ENCODE data around the gene UGT1A8. TPM values are rescaled to one million over a fixed set of nuclear protein-coding genes. Genes with fewer than 3 reads are reported as not detected.
"Not testable (repeated sequence)": the region's sequence is repeated elsewhere in the genome, so short reads cannot be mapped to it uniquely, and the experiment has no call there.

Gene UGT1A8
- total and polyA plus RNA-seq, 7 donors = 1.8 to 8.8 (median 7.4) TPM; not detected in 4

DNA sequence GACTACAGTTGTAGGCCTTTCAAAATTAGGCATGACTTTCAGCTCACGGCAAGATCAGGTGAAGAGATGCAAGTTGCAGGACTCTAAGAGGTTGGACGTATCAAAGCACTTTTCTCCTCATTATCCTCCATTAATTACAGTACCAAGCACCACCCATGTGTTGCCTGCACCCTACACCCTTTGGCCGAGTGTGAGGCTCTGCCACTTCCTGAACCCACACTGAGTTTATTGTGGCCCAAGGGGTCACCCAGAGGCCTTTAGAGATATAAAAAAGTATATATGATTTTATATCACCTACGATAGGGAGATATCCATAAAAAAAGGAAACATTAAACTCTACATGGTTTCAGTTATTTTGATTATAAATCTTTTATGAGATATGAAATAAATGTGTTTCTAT is 2.8 kb downstream of the UGT1A8 start:
- 24 to 69% methylated on average over 4 of the region's 4 CpGs for WGBS, 2 donors
- Histone ChIP-seq H3K27me3 (no peaks in the 10 kb centered on the region), H3K27ac (no peak overlapping the region), H3K9me3 (no peaks in the 10 kb centered on the region), H3K36me3 (no peaks in the 10 kb centered on the region), H3K4me3 (no peak overlapping the region), H3K4me1 (no peaks in the 10 kb centered on the region)
- TF ChIP-seq POLR2AphosphoS5 (IDR thresholded peaks at IDR 0.05) (no peak), POLR2A (IDR thresholded peaks at IDR 0.05) (no peak), EP300 (IDR thresholded peaks at IDR 0.05) (no peak)
- TF ChIP-seq, protein P1, sequence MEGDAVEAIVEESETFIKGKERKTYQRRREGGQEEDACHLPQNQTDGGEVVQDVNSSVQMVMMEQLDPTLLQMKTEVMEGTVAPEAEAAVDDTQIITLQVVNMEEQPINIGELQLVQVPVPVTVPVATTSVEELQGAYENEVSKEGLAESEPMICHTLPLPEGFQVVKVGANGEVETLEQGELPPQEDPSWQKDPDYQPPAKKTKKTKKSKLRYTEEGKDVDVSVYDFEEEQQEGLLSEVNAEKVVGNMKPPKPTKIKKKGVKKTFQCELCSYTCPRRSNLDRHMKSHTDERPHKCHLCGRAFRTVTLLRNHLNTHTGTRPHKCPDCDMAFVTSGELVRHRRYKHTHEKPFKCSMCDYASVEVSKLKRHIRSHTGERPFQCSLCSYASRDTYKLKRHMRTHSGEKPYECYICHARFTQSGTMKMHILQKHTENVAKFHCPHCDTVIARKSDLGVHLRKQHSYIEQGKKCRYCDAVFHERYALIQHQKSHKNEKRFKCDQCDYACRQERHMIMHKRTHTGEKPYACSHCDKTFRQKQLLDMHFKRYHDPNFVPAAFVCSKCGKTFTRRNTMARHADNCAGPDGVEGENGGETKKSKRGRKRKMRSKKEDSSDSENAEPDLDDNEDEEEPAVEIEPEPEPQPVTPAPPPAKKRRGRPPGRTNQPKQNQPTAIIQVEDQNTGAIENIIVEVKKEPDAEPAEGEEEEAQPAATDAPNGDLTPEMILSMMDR (IDR thresholded peaks at IDR 0.05) = no peak
- intact Hi-C loops (cut with DNase I) = no loop called here
- no peak for DNase-seq

DNA sequence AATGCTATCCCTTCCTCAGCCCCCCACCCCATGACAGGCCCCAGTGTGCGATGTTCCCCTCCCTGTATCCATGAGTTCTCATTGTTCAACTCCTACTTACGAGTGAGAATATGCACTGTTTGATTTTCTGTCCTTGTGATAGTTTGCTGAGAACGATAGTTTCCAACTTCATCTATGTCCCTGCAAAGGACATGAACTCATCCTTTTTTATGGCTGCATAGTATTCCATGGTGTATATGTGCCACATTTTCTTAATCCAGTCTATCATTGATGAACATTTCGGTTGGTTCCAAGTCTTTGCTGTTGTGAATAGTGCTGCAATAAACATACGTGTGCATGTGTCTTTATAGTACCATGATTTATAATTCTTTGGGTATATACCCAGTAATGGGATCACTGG is 4.4 kb downstream of the UGT1A8 start:
- H3K4me1 ChIP-seq; intact Hi-C loops (cut with DNase I); H3K9me3 ChIP-seq; DNase-seq; H3K36me3 ChIP-seq; H3K4me3 ChIP-seq; H3K27ac ChIP-seq; H3K27me3 ChIP-seq: not testable (repeated sequence)
- 93 to 95% methylated on average over 5 of the region's 5 CpGs for WGBS, 2 donors

- no peaks in the 10 kb centered on the region for H3K4me1 ChIP-seq
- H3K27me3 ChIP-seq = no peaks in the 10 kb centered on the region
- peaks cover 0 to 7% (median 2%) of the 10 kb centered on the region in 4 donors for H3K9me3 ChIP-seq
- DNase-seq = no peak
- H3K4me3 ChIP-seq = no peak overlapping the region
- no peak for TF ChIP-seq POLR2A (IDR thresholded peaks at IDR 0.05)
- TF ChIP-seq POLR2AphosphoS5 (IDR thresholded peaks at IDR 0.05) = no peak
- TF ChIP-seq EP300 (IDR thresholded peaks at IDR 0.05) = no peak
- TF ChIP-seq, protein P1 (IDR thresholded peaks at IDR 0.05) = no peak
- H3K36me3 ChIP-seq = no peaks in the 10 kb centered on the region
- WGBS, 2 donors = 70 to 80% methylated on average over 5 of the region's 5 CpGs
- intact Hi-C loops (cut with DNase I) = no loop called here
- H3K27ac ChIP-seq = no peak overlapping the region
These were observed 10.0 kb downstream of the UGT1A8 start for GRCh38 chr2:233627331-233628025.

GRCh38 chr2:233636306-233636705 is 18.9 kb downstream of the UGT1A8 start, which contains the start of gene UGT1A10:
TSS of gene UGT1A10 (plus strand) at chr2:233636448. CDS start at chr2:233636523, 75 bp downstream.
- H3K27me3 ChIP-seq; H3K4me1 ChIP-seq; H3K36me3 ChIP-seq; H3K27ac ChIP-seq; H3K9me3 ChIP-seq; intact Hi-C loops (cut with DNase I); DNase-seq; H3K4me3 ChIP-seq: not testable (repeated sequence)
- 19 to 72% methylated on average over 10 of the region's 10 CpGs for WGBS, 2 donors

DNA sequence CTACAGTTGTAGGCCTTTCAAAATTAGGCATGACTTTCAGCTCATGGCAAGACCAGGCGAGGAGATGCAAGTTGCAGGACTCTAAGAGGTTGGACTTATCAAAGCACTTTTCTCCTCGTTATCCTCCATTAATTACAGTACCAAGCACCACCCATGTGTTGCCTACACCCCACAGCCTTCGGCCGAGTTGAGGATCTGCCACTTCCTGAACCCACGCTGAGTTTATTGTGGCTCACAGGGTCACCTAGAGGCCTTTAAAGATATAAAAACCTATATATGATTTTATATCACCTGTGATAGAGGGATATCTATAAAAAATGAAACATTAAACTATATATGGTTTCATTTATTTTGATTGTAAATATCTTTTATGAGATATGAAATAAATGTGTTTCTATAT is 21.4 kb downstream of the UGT1A8 start:
- Histone ChIP-seq H3K27me3 (no peaks in the 10 kb centered on the region), H3K4me3 (no peak overlapping the region), H3K4me1 (no peaks in the 10 kb centered on the region), H3K9me3 (no peaks in the 10 kb centered on the region), H3K27ac (no peak overlapping the region), H3K36me3 (no peaks in the 10 kb centered on the region)
- 11 to 48% methylated on average over 5 of the region's 5 CpGs for WGBS, 2 donors
- TF ChIP-seq POLR2A (IDR thresholded peaks at IDR 0.05) (no peak), POLR2AphosphoS5 (IDR thresholded peaks at IDR 0.05) (no peak), EP300 (IDR thresholded peaks at IDR 0.05) (no peak)
- TF ChIP-seq, protein P1 (IDR thresholded peaks at IDR 0.05) = no peak
- intact Hi-C loops (cut with DNase I) = no loop called here
- no peak for DNase-seq

- Histone ChIP-seq H3K27ac (no peak overlapping the region), H3K4me3 (no peak overlapping the region), H3K36me3 (no peaks in the 10 kb centered on the region), H3K27me3 (no peaks in the 10 kb centered on the region), H3K9me3 (peaks cover 0 to 1% (median 0%) of the 10 kb centered on the region in 4 donors), H3K4me1 (no peaks in the 10 kb centered on the region)
- no peak for DNase-seq
- TF ChIP-seq POLR2AphosphoS5 (IDR thresholded peaks at IDR 0.05) = no peak
- TF ChIP-seq, protein P1 (IDR thresholded peaks at IDR 0.05) = no peak
- no peak for TF ChIP-seq POLR2A (IDR thresholded peaks at IDR 0.05)
- no peak for TF ChIP-seq EP300 (IDR thresholded peaks at IDR 0.05)
- intact Hi-C loops (cut with DNase I) = no loop called here
These were observed 22.4 kb downstream of the UGT1A8 start for GRCh38 chr2:233639860-233640259.

All from sigmoid colon (tissue), 7 donors.